ENCODE measurements around the gene B4GALT5.
A peak's percentile ranks its signal among the peaks of the same experiment; 100 is the strongest.
"Not testable (repeated sequence)": the region's sequence is repeated elsewhere in the genome, so short reads cannot be mapped to it uniquely, and the experiment has no call there.

Gene B4GALT5

GRCh38 chr20:49677777-49678758, 35.6 kb downstream of the B4GALT5 start:
- DNase-seq: no peak

GRCh38 chr20:49676581-49677291, 36.9 kb downstream of the B4GALT5 start:
- DNase-seq: peak; percentile 83

- DNase-seq: peak; percentile 70
These were observed 38.1 kb downstream of the B4GALT5 start for GRCh38 chr20:49675368-49676151.

- DNase-seq: no peak
These were observed 39.0 kb downstream of the B4GALT5 start for GRCh38 chr20:49674383-49675352.

- DNase-seq: no peak
These were observed 41.5 kb downstream of the B4GALT5 start for GRCh38 chr20:49672096-49672664.

GRCh38 chr20:49671433-49671832, 42.2 kb downstream of the B4GALT5 start:
- DNase-seq: no peak

- peak; percentile 81 for DNase-seq
These were observed 44.0 kb downstream of the B4GALT5 start for GRCh38 chr20:49669601-49670189.

- DNase-seq: not testable (repeated sequence)
These were observed 44.8 kb downstream of the B4GALT5 start for GRCh38 chr20:49668878-49669195.

GRCh38 chr20:49668181-49668877, 45.3 kb downstream of the B4GALT5 start:
- DNase-seq: peak; percentile 74

- no peak for DNase-seq
These were observed 46.8 kb downstream of the B4GALT5 start for GRCh38 chr20:49666911-49667310.

- DNase-seq: no peak
These were observed 47.9 kb downstream of the B4GALT5 start for GRCh38 chr20:49665796-49666195.

GRCh38 chr20:49664612-49665313, 48.9 kb downstream of the B4GALT5 start:
- DNase-seq: no peak

- no peak for DNase-seq
These were observed 50.6 kb downstream of the B4GALT5 start for GRCh38 chr20:49663112-49663511.

- DNase-seq: peak; percentile 57
These were observed 51.9 kb downstream of the B4GALT5 start for GRCh38 chr20:49661560-49662329.

GRCh38 chr20:49660912-49661311, 52.8 kb downstream of the B4GALT5 start:
- DNase-seq: no peak

GRCh38 chr20:49659056-49659455, 54.6 kb downstream of the B4GALT5 start:
- no peak for DNase-seq

- DNase-seq: no peak
These were observed 55.2 kb downstream of the B4GALT5 start for GRCh38 chr20:49658508-49658907.

GRCh38 chr20:49657118-49657901, 56.4 kb downstream of the B4GALT5 start:
- DNase-seq: peak; percentile 26
